Activated naive CD4-positive, alpha-beta T cell treated with anti-CD3 and anti-CD28 coated beads, Interleukin-2, amount 10 ng/mL, durations not matched to agents 7 days and 5 days (primary cell): Measurements from ENCODE around the gene TMEM11.

ENCODE experiments used
- CTCF ChIA-PET: fragments of 350-600 bp; sonication (Branson Sonifier 250); formaldehyde crosslinking; loops from one replicate; lab custom pipeline; 2021; ENCODE audit warnings: antibody characterized with exemption; lab: Charles Lee
- DNase-seq: peaks from one replicate; pipeline ENCODE4 v3.0.0-alpha.2; 2020
- H3K27ac Mint-ChIP-seq: one replicate; pipeline ENCODE4 v1.8.0; 2021; ENCODE audit warnings: mild to moderate bottlenecking, moderate library complexity, mixed read lengths
- H3K27me3 Mint-ChIP-seq: one replicate; pipeline ENCODE4 v1.8.0; 2021; ENCODE audit warnings: mild to moderate bottlenecking, mixed read lengths
- H3K36me3 Mint-ChIP-seq: one replicate; pipeline ENCODE4 v1.8.0; 2021; ENCODE audit warnings: mixed read lengths
- H3K4me1 Mint-ChIP-seq: one replicate; pipeline ENCODE4 v1.8.0; 2021; ENCODE audit warnings: mixed read lengths
- H3K4me3 Mint-ChIP-seq: one replicate; pipeline ENCODE4 v1.8.0; 2021; ENCODE audit warnings: mild to moderate bottlenecking, moderate library complexity, mixed read lengths
- H3K9me3 Mint-ChIP-seq: one replicate; pipeline ENCODE4 v1.8.0; 2021; ENCODE audit warnings: mixed read lengths

TMEM11 gene

GRCh38 chr17:21248500-21248899, 34.5 kb upstream of the TMEM11 start:
- Mint-ChIP-seq H3K4me1 (peaks cover 14% of the 10 kb centered on the region), H3K36me3 (no peaks in the 10 kb centered on the region), H3K27me3 (peaks cover 33% of the 10 kb centered on the region), H3K9me3 (no peaks in the 10 kb centered on the region), H3K4me3 (no peak overlapping the region), H3K27ac (no peak overlapping the region)
- CTCF ChIA-PET, result no interaction called here
- no peak for DNase-seq

- peaks cover 13% of the 10 kb centered on the region for H3K4me1 Mint-ChIP-seq
- no peaks in the 10 kb centered on the region for H3K9me3 Mint-ChIP-seq
- peaks cover 27% of the 10 kb centered on the region for H3K27me3 Mint-ChIP-seq
- H3K4me3 Mint-ChIP-seq, result no peak overlapping the region
- H3K27ac Mint-ChIP-seq, result no peak overlapping the region
- H3K36me3 Mint-ChIP-seq, result no peaks in the 10 kb centered on the region
- CTCF ChIA-PET, result no interaction called here
- DNase-seq, result no peak
These were observed 33.7 kb upstream of the TMEM11 start for GRCh38 chr17:21247552-21248258.

- no peak for DNase-seq
- no peaks in the 10 kb centered on the region for H3K36me3 Mint-ChIP-seq
- peaks cover 6% of the 10 kb centered on the region for H3K4me1 Mint-ChIP-seq
- CTCF ChIA-PET, result no interaction called here
- no peaks in the 10 kb centered on the region for H3K9me3 Mint-ChIP-seq
- no peak overlapping the region for H3K27ac Mint-ChIP-seq
- H3K27me3 Mint-ChIP-seq, result peaks cover 17% of the 10 kb centered on the region
- H3K4me3 Mint-ChIP-seq, result no peak overlapping the region
These were observed 32.7 kb upstream of the TMEM11 start for GRCh38 chr17:21246698-21247097.

GRCh38 chr17:21245639-21246084, 31.7 kb upstream of the TMEM11 start:
- Mint-ChIP-seq H3K27ac (no peak overlapping the region), H3K4me3 (no peak overlapping the region), H3K36me3 (no peaks in the 10 kb centered on the region), H3K27me3 (peaks cover 7% of the 10 kb centered on the region), H3K4me1 (peaks cover 3% of the 10 kb centered on the region), H3K9me3 (no peaks in the 10 kb centered on the region)
- CTCF ChIA-PET, result no interaction called here
- DNase-seq, result no peak

- no peaks in the 10 kb centered on the region for H3K27me3 Mint-ChIP-seq
- H3K4me3 Mint-ChIP-seq, result no peak overlapping the region
- no peak for DNase-seq
- H3K36me3 Mint-ChIP-seq, result no peaks in the 10 kb centered on the region
- no peaks in the 10 kb centered on the region for H3K9me3 Mint-ChIP-seq
- peaks cover 3% of the 10 kb centered on the region for H3K4me1 Mint-ChIP-seq
- CTCF ChIA-PET, result no interaction called here
- H3K27ac Mint-ChIP-seq, result no peak overlapping the region
These were observed 29.7 kb upstream of the TMEM11 start for GRCh38 chr17:21243516-21244303.

- Mint-ChIP-seq H3K9me3 (no peaks in the 10 kb centered on the region), H3K4me3 (no peak overlapping the region), H3K36me3 (no peaks in the 10 kb centered on the region), H3K27me3 (no peaks in the 10 kb centered on the region), H3K4me1 (peaks cover 3% of the 10 kb centered on the region), H3K27ac (no peak overlapping the region)
- DNase-seq, result no peak
- CTCF ChIA-PET, result no interaction called here
These were observed 29.0 kb upstream of the TMEM11 start for GRCh38 chr17:21242780-21243515.

- Mint-ChIP-seq H3K4me1 (peaks cover 3% of the 10 kb centered on the region), H3K9me3 (no peaks in the 10 kb centered on the region), H3K4me3 (no peak overlapping the region), H3K36me3 (no peaks in the 10 kb centered on the region), H3K27ac (no peak overlapping the region), H3K27me3 (no peaks in the 10 kb centered on the region)
- DNase-seq, result no peak
- CTCF ChIA-PET, result no interaction called here
These were observed 28.2 kb upstream of the TMEM11 start for GRCh38 chr17:21242026-21242697.

GRCh38 chr17:21241564-21241963, 27.6 kb upstream of the TMEM11 start:
- H3K4me3 Mint-ChIP-seq, result no peak overlapping the region
- peaks cover 3% of the 10 kb centered on the region for H3K4me1 Mint-ChIP-seq
- H3K27ac Mint-ChIP-seq, result no peak overlapping the region
- no peaks in the 10 kb centered on the region for H3K27me3 Mint-ChIP-seq
- CTCF ChIA-PET, result no interaction called here
- no peaks in the 10 kb centered on the region for H3K9me3 Mint-ChIP-seq
- no peak for DNase-seq
- H3K36me3 Mint-ChIP-seq, result no peaks in the 10 kb centered on the region

- Mint-ChIP-seq H3K36me3 (no peaks in the 10 kb centered on the region), H3K4me3 (no peak overlapping the region), H3K27me3 (no peaks in the 10 kb centered on the region), H3K27ac (no peak overlapping the region), H3K9me3 (no peaks in the 10 kb centered on the region), H3K4me1 (peaks cover 2% of the 10 kb centered on the region)
- CTCF ChIA-PET, result interaction anchor here (1.5 to 1.9 kb wide), 2 partner anchors 9 to 121 kb away, joined by 5 read pairs; no protein-coding TSS in a partner anchor
- no peak for DNase-seq
These were observed 26.6 kb upstream of the TMEM11 start for GRCh38 chr17:21240369-21241055.

- no peaks in the 10 kb centered on the region for H3K36me3 Mint-ChIP-seq
- H3K27ac Mint-ChIP-seq, result no peak overlapping the region
- H3K27me3 Mint-ChIP-seq, result no peaks in the 10 kb centered on the region
- no peaks in the 10 kb centered on the region for H3K4me1 Mint-ChIP-seq
- CTCF ChIA-PET, result interaction anchor here (1.5 to 1.9 kb wide), 2 partner anchors 10 to 120 kb away, joined by 5 read pairs; no protein-coding TSS in a partner anchor
- H3K9me3 Mint-ChIP-seq, result no peaks in the 10 kb centered on the region
- no peak overlapping the region for H3K4me3 Mint-ChIP-seq
- DNase-seq, result peak; percentile 29
These were observed 25.9 kb upstream of the TMEM11 start for GRCh38 chr17:21239680-21240368.

- Mint-ChIP-seq H3K9me3 (peaks cover 9% of the 10 kb centered on the region), H3K4me3 (no peak overlapping the region), H3K27me3 (no peaks in the 10 kb centered on the region), H3K36me3 (peaks cover 5% of the 10 kb centered on the region), H3K4me1 (no peaks in the 10 kb centered on the region), H3K27ac (no peak overlapping the region)
- DNase-seq, result no peak
- CTCF ChIA-PET, result no interaction called here
These were observed 22.0 kb upstream of the TMEM11 start for GRCh38 chr17:21235921-21236320.

GRCh38 chr17:21233581-21234347, 19.8 kb upstream of the TMEM11 start:
- DNase-seq, result no peak
- Mint-ChIP-seq H3K36me3 (peaks cover 5% of the 10 kb centered on the region), H3K4me1 (no peaks in the 10 kb centered on the region), H3K9me3 (peaks cover 9% of the 10 kb centered on the region), H3K27ac (no peak overlapping the region), H3K27me3 (no peaks in the 10 kb centered on the region), H3K4me3 (no peak overlapping the region)
- CTCF ChIA-PET, result no interaction called here
